ENCODE results near the gene RAD51D.

The RAD51D gene

DNA sequence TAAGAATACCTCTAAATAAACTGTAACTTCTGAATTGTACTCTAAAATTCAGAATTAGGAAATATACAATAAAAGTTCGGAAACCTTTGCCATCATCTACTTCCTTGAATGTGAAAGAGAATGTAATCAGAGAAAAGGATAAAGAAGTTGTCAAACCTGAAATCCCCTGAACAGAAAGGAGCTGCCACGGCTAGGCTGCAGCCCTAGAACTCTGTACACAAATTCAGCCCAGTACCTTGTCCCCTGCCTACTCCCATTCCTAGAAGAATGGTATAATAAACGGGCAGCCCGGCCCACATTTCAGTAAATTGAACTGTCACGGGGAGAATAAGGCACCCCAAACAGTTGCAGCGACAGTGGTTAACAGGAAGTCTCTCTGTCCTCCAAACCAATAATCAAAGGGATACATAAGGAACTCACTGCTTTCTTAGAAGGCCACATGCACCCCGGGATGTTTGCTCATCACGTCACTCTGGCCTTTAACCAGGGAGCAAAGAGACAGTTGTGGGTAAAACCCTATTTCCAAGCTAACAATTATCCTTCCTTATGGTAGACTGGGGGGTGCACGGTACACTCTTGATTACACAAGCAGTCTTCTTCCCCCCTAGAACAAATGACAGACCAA is 31.8 kb downstream of the RAD51D start:
- no peak for DNase-seq (ENCODE audit: insufficient read length, low spot score)
- TF ChIP-seq PAX5 (IDR thresholded peaks at IDR 0.05; ENCODE audit: insufficient read depth, low read length, severe bottlenecking) (no peak), TAF1 (IDR thresholded peaks at IDR 0.05; ENCODE audit: low read depth, low read length) (0 out of 2 replicates have a peak, but pooled peaks have one; percentile 9), POLR2A (IDR thresholded peaks at IDR 0.05; ENCODE audit: low read depth, low read length) (peak; percentile 12)
- peak; percentile 59 for FAIRE-seq

- TF ChIP-seq PAX5 (IDR thresholded peaks at IDR 0.05; ENCODE audit: insufficient read depth, low read length, severe bottlenecking) (no peak), POLR2AphosphoS5 (IDR thresholded peaks at IDR 0.05; ENCODE audit: low read depth, low read length) (peak; percentile 55; the same call in 1 of the 2 replicates), SPI1 (IDR thresholded peaks at IDR 0.05; ENCODE audit: low read depth, low read length) (no peak), POLR2A (IDR thresholded peaks at IDR 0.05; ENCODE audit: low read depth, low read length) (0 out of 2 replicates have a peak, but pooled peaks have one; percentile 37), TAF1 (IDR thresholded peaks at IDR 0.05; ENCODE audit: low read depth, low read length) (no peak), POU2F2 (IDR thresholded peaks at IDR 0.05; ENCODE audit: low read depth, low read length) (no peak)
- peak; percentile 16 for FAIRE-seq
- no peak for DNase-seq (ENCODE audit: insufficient read length, low spot score)
Measured at GRCh38 chr17:35086931-35087573, 32.6 kb downstream of the RAD51D start.

- DNase-seq (ENCODE audit: insufficient read length, low spot score) (no peak), FAIRE-seq (no peak)
- TF ChIP-seq POLR2AphosphoS5 (IDR thresholded peaks at IDR 0.05; ENCODE audit: low read depth, low read length) (no peak), PAX5 (IDR thresholded peaks at IDR 0.05; ENCODE audit: insufficient read depth, low read length, severe bottlenecking) (no peak), POLR2A (IDR thresholded peaks at IDR 0.05; ENCODE audit: low read depth, low read length) (no peak), POU2F2 (IDR thresholded peaks at IDR 0.05; ENCODE audit: low read depth, low read length) (no peak), TAF1 (IDR thresholded peaks at IDR 0.05; ENCODE audit: low read depth, low read length) (no peak), SPI1 (IDR thresholded peaks at IDR 0.05; ENCODE audit: low read depth, low read length) (no peak)
Measured at GRCh38 chr17:35086164-35086563, 33.5 kb downstream of the RAD51D start.

GRCh38 chr17:35084987-35085386 is 34.7 kb downstream of the RAD51D start:
- DNase-seq (ENCODE audit: insufficient read length, low spot score) (no peak), FAIRE-seq (no peak)
- TF ChIP-seq POLR2A (IDR thresholded peaks at IDR 0.05; ENCODE audit: low read depth, low read length) (no peak), PAX5 (IDR thresholded peaks at IDR 0.05; ENCODE audit: insufficient read depth, low read length, severe bottlenecking) (no peak), TAF1 (IDR thresholded peaks at IDR 0.05; ENCODE audit: low read depth, low read length) (no peak), POU2F2 (IDR thresholded peaks at IDR 0.05; ENCODE audit: low read depth, low read length) (no peak), POLR2AphosphoS5 (IDR thresholded peaks at IDR 0.05; ENCODE audit: low read depth, low read length) (no peak), SPI1 (IDR thresholded peaks at IDR 0.05; ENCODE audit: low read depth, low read length) (no peak)

GRCh38 chr17:35083071-35083470 is 36.6 kb downstream of the RAD51D start:
- TF ChIP-seq POLR2AphosphoS5 (IDR thresholded peaks at IDR 0.05; ENCODE audit: low read depth, low read length): no peak
- TF ChIP-seq POU2F2 (IDR thresholded peaks at IDR 0.05; ENCODE audit: low read depth, low read length): no peak
- TF ChIP-seq PAX5 (IDR thresholded peaks at IDR 0.05; ENCODE audit: insufficient read depth, low read length, severe bottlenecking): no peak
- TF ChIP-seq SPI1 (IDR thresholded peaks at IDR 0.05; ENCODE audit: low read depth, low read length): no peak
- no peak for TF ChIP-seq TAF1 (IDR thresholded peaks at IDR 0.05; ENCODE audit: low read depth, low read length)
- TF ChIP-seq POLR2A (IDR thresholded peaks at IDR 0.05; ENCODE audit: low read depth, low read length): no peak
- no peak for DNase-seq (ENCODE audit: insufficient read length, low spot score)
- no peak for FAIRE-seq

DNA sequence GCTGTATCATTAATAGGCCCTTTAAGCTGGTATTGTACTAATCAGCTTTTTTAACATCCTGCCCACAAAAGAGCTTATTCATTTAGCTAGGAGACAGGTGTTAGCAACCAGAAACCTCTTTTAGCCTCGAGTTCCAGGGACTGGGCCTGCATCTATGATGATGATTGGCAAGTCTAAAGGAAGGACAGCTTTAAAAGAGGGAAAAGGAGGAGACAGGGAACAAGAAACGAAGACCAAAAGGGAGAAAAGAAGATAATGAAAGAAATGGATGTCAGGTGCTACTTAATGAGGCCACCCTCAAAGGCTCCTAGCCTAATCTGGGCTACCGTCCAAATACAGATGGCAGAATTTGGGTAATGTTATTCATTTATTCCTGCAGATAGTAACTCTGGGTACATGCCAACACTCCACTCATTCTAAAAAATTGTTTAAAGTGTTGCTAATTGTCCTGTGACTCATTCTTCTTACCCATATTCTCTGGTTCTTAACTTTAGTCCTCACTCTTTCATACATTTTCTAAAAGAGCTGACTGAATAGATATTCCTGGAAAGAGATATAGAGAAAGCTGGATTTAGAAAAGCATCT is 37.5 kb downstream of the RAD51D start:
- FAIRE-seq: no peak
- no peak for DNase-seq (ENCODE audit: insufficient read length, low spot score)
- TF ChIP-seq POLR2A (IDR thresholded peaks at IDR 0.05; ENCODE audit: low read depth, low read length) (no peak), TAF1 (IDR thresholded peaks at IDR 0.05; ENCODE audit: low read depth, low read length) (no peak), POU2F2 (IDR thresholded peaks at IDR 0.05; ENCODE audit: low read depth, low read length) (no peak), SPI1 (IDR thresholded peaks at IDR 0.05; ENCODE audit: low read depth, low read length) (no peak), POLR2AphosphoS5 (IDR thresholded peaks at IDR 0.05; ENCODE audit: low read depth, low read length) (no peak), PAX5 (IDR thresholded peaks at IDR 0.05; ENCODE audit: insufficient read depth, low read length, severe bottlenecking) (no peak)

DNA sequence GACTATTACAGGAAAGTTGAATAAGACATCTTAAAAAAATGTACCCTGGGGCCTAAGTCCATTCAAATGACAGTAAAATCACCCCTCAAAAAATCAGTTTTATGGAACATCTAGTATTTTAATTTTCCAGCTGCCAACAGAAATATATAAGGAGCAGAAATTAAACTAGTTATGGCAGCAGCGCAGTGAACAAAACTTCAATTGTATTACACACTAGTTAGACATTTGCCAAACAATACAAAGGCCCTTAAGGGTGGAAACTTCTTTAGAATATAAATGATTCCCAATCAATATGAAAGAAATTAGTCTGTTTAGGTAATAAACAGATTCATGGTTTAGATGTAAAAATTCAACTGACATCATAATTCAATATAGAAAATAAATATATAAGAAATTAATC is 38.0 kb downstream of the RAD51D start:
- TF ChIP-seq POU2F2 (IDR thresholded peaks at IDR 0.05; ENCODE audit: low read depth, low read length) (no peak), POLR2AphosphoS5 (IDR thresholded peaks at IDR 0.05; ENCODE audit: low read depth, low read length) (no peak), SPI1 (IDR thresholded peaks at IDR 0.05; ENCODE audit: low read depth, low read length) (no peak)
- FAIRE-seq: no peak
- DNase-seq (ENCODE audit: insufficient read length, low spot score): no peak

- TF ChIP-seq POLR2AphosphoS5 (IDR thresholded peaks at IDR 0.05; ENCODE audit: low read depth, low read length): peak; percentile 32; the same call in 1 of the 2 replicates
- TF ChIP-seq POLR2A (IDR thresholded peaks at IDR 0.05; ENCODE audit: low read depth, low read length): peak; percentile 62
- no peak for TF ChIP-seq SPI1 (IDR thresholded peaks at IDR 0.05; ENCODE audit: low read depth, low read length)
- peak; percentile 83 for FAIRE-seq
Measured at GRCh38 chr17:35080536-35080935, 39.1 kb downstream of the RAD51D start.

GRCh38 chr17:35079547-35080423 is 39.9 kb downstream of the RAD51D start:
- TF ChIP-seq SPI1 (IDR thresholded peaks at IDR 0.05; ENCODE audit: low read depth, low read length): no peak
- no peak for TF ChIP-seq POU2F2 (IDR thresholded peaks at IDR 0.05; ENCODE audit: low read depth, low read length)
- TF ChIP-seq POLR2AphosphoS5 (IDR thresholded peaks at IDR 0.05; ENCODE audit: low read depth, low read length): no peak
- no peak for TF ChIP-seq POLR2A (IDR thresholded peaks at IDR 0.05; ENCODE audit: low read depth, low read length)
- no peak for TF ChIP-seq PAX5 (IDR thresholded peaks at IDR 0.05; ENCODE audit: insufficient read depth, low read length, severe bottlenecking)
- no peak for TF ChIP-seq TAF1 (IDR thresholded peaks at IDR 0.05; ENCODE audit: low read depth, low read length)

More at GRCh38 chr17:35080536-35080935, 39.1 kb downstream of the RAD51D start:
- DNase-seq (ENCODE audit: insufficient read length, low spot score): no peak

More at GRCh38 chr17:35079547-35080423, 39.9 kb downstream of the RAD51D start:
- DNase-seq (ENCODE audit: insufficient read length, low spot score) (no peak), FAIRE-seq (peak; percentile 9)
